Measurements from ENCODE around the gene MEIS2.

Gene MEIS2

DNA sequence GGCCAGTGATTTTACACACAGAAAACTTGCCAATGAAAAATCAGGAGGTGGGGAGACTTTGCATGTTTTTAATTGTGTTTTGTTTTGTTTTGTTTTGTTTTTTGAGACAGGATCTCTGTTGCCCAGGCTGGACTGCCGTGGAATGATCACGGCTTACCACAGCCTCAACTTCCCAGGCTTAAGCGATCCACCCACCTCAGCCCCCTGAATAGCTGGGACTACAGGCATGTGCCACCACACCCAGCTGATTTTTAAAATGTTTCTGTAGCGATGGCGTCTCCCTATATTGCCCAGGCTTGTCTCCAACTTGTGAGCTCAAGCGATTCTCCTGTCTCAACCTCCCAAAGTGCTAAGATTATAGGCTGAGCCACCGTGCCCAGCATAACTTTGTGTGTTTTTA is 46.0 kb downstream of the MEIS2 start:
- H3K4me2 ChIP-seq (ENCODE audit: insufficient read depth, low read length): no peak overlapping the region
- DNase-seq (no peak), ATAC-seq (ENCODE audit: insufficient read depth, low read depth) (no peak)
- no peaks in the 10 kb centered on the region for H3K9me3 ChIP-seq (ENCODE audit: insufficient read depth, low read length, severe bottlenecking)
- no peaks in the 10 kb centered on the region for H3K27me3 ChIP-seq (ENCODE audit: insufficient read depth, low read length, poor library complexity)
- H3K36me3 ChIP-seq (ENCODE audit: insufficient read depth, low read length): no peaks in the 10 kb centered on the region
- no peak overlapping the region for H3K9ac ChIP-seq (ENCODE audit: low read depth, low read length)
- no peaks in the 10 kb centered on the region for H3K4me1 ChIP-seq (ENCODE audit: insufficient read depth, low read length)
- no peak overlapping the region for H3K4me3 ChIP-seq (ENCODE audit: low read depth in 1 of 2, low read length in 2 of 2)
- H3K79me2 ChIP-seq (ENCODE audit: insufficient read depth, low read length): no peaks in the 10 kb centered on the region
- no peaks in the 10 kb centered on the region for H4K20me1 ChIP-seq (ENCODE audit: insufficient read depth, low read length)
- TF ChIP-seq EZH2 (IDR thresholded peaks at IDR 0.05; ENCODE audit: borderline replicate concordance, low read depth, low read length, severe bottlenecking): no peak
- TF ChIP-seq, protein P1, sequence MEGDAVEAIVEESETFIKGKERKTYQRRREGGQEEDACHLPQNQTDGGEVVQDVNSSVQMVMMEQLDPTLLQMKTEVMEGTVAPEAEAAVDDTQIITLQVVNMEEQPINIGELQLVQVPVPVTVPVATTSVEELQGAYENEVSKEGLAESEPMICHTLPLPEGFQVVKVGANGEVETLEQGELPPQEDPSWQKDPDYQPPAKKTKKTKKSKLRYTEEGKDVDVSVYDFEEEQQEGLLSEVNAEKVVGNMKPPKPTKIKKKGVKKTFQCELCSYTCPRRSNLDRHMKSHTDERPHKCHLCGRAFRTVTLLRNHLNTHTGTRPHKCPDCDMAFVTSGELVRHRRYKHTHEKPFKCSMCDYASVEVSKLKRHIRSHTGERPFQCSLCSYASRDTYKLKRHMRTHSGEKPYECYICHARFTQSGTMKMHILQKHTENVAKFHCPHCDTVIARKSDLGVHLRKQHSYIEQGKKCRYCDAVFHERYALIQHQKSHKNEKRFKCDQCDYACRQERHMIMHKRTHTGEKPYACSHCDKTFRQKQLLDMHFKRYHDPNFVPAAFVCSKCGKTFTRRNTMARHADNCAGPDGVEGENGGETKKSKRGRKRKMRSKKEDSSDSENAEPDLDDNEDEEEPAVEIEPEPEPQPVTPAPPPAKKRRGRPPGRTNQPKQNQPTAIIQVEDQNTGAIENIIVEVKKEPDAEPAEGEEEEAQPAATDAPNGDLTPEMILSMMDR (IDR thresholded peaks at IDR 0.05; ENCODE audit: borderline replicate concordance, extremely low read depth, low read length, poor library complexity, severe bottlenecking): no peak
- H3K27ac ChIP-seq (ENCODE audit: low read length): no peak overlapping the region
- no peak overlapping the region for H2AFZ ChIP-seq (ENCODE audit: low read depth, low read length)

GRCh38 chr15:37053166-37053565 is 47.2 kb downstream of the MEIS2 start:
- Histone ChIP-seq H3K4me2 (ENCODE audit: insufficient read depth, low read length) (no peak overlapping the region), H3K27me3 (ENCODE audit: insufficient read depth, low read length, poor library complexity) (no peaks in the 10 kb centered on the region), H3K9me3 (ENCODE audit: insufficient read depth, low read length, severe bottlenecking) (no peaks in the 10 kb centered on the region), H3K9ac (ENCODE audit: low read depth, low read length) (no peak overlapping the region), H3K27ac (ENCODE audit: low read length) (no peak overlapping the region), H3K79me2 (ENCODE audit: insufficient read depth, low read length) (no peaks in the 10 kb centered on the region), H3K4me1 (ENCODE audit: insufficient read depth, low read length) (no peaks in the 10 kb centered on the region), H2AFZ (ENCODE audit: low read depth, low read length) (no peak overlapping the region), H3K4me3 (ENCODE audit: low read depth in 1 of 2, low read length in 2 of 2) (no peak overlapping the region), H4K20me1 (ENCODE audit: insufficient read depth, low read length) (no peaks in the 10 kb centered on the region), H3K36me3 (ENCODE audit: insufficient read depth, low read length) (no peaks in the 10 kb centered on the region)
- ATAC-seq (ENCODE audit: insufficient read depth, low read depth): no peak
- no peak for DNase-seq
- TF ChIP-seq, protein P1 (IDR thresholded peaks at IDR 0.05; ENCODE audit: borderline replicate concordance, extremely low read depth, low read length, poor library complexity, severe bottlenecking): no peak

DNA sequence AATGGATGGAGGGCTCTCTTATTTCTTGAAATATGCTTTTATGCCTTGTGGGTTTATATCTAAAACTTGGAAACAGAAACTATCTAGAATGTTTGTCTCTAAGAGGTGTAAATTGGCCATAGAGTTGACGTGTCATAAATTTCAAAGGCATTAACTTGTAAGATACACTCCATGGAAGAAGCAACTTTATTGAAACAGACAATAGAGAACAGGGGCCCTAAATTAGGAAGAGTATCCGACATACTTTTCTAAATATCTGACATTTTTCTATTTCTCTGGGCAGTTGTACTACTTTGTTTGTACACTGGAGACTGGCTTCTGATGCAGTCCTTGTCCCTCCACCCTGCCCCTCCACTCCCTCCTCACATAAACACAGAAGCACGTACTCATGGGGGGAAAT is 50.0 kb downstream of the MEIS2 start:
- no peak for TF ChIP-seq EZH2 (IDR thresholded peaks at IDR 0.05; ENCODE audit: borderline replicate concordance, low read depth, low read length, severe bottlenecking)
- TF ChIP-seq, protein P1 (IDR thresholded peaks at IDR 0.05; ENCODE audit: borderline replicate concordance, extremely low read depth, low read length, poor library complexity, severe bottlenecking): no peak

More for the DNA sequence above, 50.0 kb downstream of the MEIS2 start:
- ATAC-seq (ENCODE audit: insufficient read depth, low read depth) (no peak), DNase-seq (no peak)
- Histone ChIP-seq H3K9ac (ENCODE audit: low read depth, low read length) (no peak overlapping the region), H2AFZ (ENCODE audit: low read depth, low read length) (no peak overlapping the region), H3K79me2 (ENCODE audit: insufficient read depth, low read length) (no peaks in the 10 kb centered on the region), H3K4me3 (ENCODE audit: low read depth in 1 of 2, low read length in 2 of 2) (no peak overlapping the region), H3K4me2 (ENCODE audit: insufficient read depth, low read length) (no peak overlapping the region), H3K27ac (ENCODE audit: low read length) (no peak overlapping the region), H3K27me3 (ENCODE audit: insufficient read depth, low read length, poor library complexity) (no peaks in the 10 kb centered on the region), H4K20me1 (ENCODE audit: insufficient read depth, low read length) (no peaks in the 10 kb centered on the region), H3K36me3 (ENCODE audit: insufficient read depth, low read length) (no peaks in the 10 kb centered on the region), H3K4me1 (ENCODE audit: insufficient read depth, low read length) (no peaks in the 10 kb centered on the region), H3K9me3 (ENCODE audit: insufficient read depth, low read length, severe bottlenecking) (no peaks in the 10 kb centered on the region)

All from DND-41 (cell line).